Right lobe of liver (tissue), 6 donors: ENCODE results near the gene RIT2. TPM values are rescaled to one million over a fixed set of nuclear protein-coding genes. Genes with fewer than 3 reads are reported as not detected.

Experiments
- ATAC-seq, 4 donors: fragments of 200-7000 bp; cut with Tn5 transposase; one replicate each; pipeline ENCODE4 v1.9.1; 2020; ENCODE audit warnings: mild to moderate bottlenecking in 4 of 4, moderate library complexity in 4 of 4
- DNase-seq, 3 donors: peaks; one replicate each; pipeline ENCODE4 v3.0.0-alpha.2; 2020
- H3K27ac ChIP-seq, 3 donors: fragments of 200-600 bp; one replicate each; pipeline ENCODE4 v1.8.0; 2022
- H3K27me3 ChIP-seq, 2 donors: fragments of 200-600 bp; one replicate each; pipeline ENCODE4 v1.8.0; 2022
- H3K36me3 ChIP-seq, 4 donors: fragments of 200-600 bp; sonication (generic) in 1 of 4; one replicate each; pipeline versions ENCODE4 v1.5.1 to v1.8.0; 2017 to 2022; ENCODE audit warnings: control low read depth in 1 of 4
- H3K4me1 ChIP-seq, 4 donors: fragments of 200-600 bp; sonication (generic) in 1 of 4; one replicate each; pipeline versions ENCODE4 v1.5.1 to v1.8.0; 2017 to 2022; ENCODE audit warnings: control low read depth in 1 of 4
- H3K4me3 ChIP-seq, 3 donors: fragments of 200-600 bp; one replicate each; pipeline ENCODE4 v1.8.0; 2022
- H3K9me3 ChIP-seq, 4 donors: fragments of 200-600 bp; sonication (generic) in 1 of 4; one replicate each; pipeline versions ENCODE4 v1.5.1 to v1.8.0; 2017 to 2022; ENCODE audit warnings: control low read depth in 1 of 4
- POLR2A ChIP-seq: fragments of 450-650 bp; IDR thresholded peaks from one replicate; pipeline ENCODE4 v1.6.1; 2017; ENCODE audit warnings: antibody characterized with exemption, mild to moderate bottlenecking
- WGBS: methylation state at CpG from one replicate; pipeline ENCODE4 v1.1.6; 2018; ENCODE audit warnings: low coverage, low lambda C conversion rate; ENCODE audit not compliant: insufficient coverage; ENCODE audit errors: missing lambda C conversion rate; 5-methylcytosine and 5-hydroxymethylcytosine counted together
- intact Hi-C, 2 donors: fragments of 100-400 bp; cut with DNase I; formaldehyde crosslinking; loops; one replicate each; pipeline versions ENCODE4 v1.11.2 to v1.14.1; 2022
- total RNA-seq, 6 experiments: library from RNA; depleted of rRNA in 2 of 6; stranded (reverse); fragments of >200 nt in 2 of 6; fragmentation: NEBNext Ultra II Directional in 3 of 6; extraction: Animal tissue kit (Norgen Biotek cat#: 25700) in 3 of 6; gene quantifications; one replicate each; pipeline versions ENCODE4 v1.1.0 to v1.2.4, GENCODE V29; 2016 to 2023
- TF ChIP-seq, protein P1 (sequence below), 4 donors: fragments of 200-600 bp in 3 of 4; fragments of 450-650 bp in 1 of 4; IDR thresholded peaks; one replicate each; pipeline versions ENCODE4 v1.5.1 to v1.8.0; 2016 to 2022; ENCODE audit warnings: antibody characterized with exemption in 4 of 4, mild to moderate bottlenecking in 2 of 4
- donor health status: DM: no; HTN: yes; CAD: no.
- donor health status: DM: no; HTN: no; CAD: no.
- donor health status: DM: no; HTN: no; CAD: no.
- donor health status: DM: no; HTN: yes; CAD: no.
- donor health status: DM: no; HTN: yes; CAD: no.

The RIT2 gene
- total RNA-seq, 6 experiments from 2014 or later, result not detected

DNA sequence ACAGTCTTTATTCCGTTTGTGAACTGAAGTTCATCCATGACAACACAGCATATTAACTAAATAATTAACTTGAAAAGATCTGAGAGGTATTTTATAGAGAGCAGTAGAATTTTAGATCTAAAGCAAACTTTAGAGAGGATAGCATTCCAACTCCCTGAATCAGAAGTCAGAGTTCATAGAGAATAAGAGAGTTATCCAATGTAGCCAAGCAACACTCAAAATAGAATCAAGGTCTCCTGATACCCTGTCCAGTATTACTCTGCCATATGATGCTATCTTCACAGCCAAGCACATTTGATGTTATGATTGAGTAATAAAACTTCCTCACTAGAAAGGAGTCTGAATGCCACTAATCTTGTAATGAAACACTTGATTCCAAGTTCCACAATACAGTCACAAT, 55.5 kb downstream of the RIT2 start:
- no peak overlapping the region for H3K27ac ChIP-seq
- ATAC-seq, result no peak
- H3K27me3 ChIP-seq, result no peaks in the 10 kb centered on the region
- DNase-seq, result no peak
- no peak overlapping the region for H3K4me3 ChIP-seq
- TF ChIP-seq POLR2A, result no peak
- TF ChIP-seq, protein P1, sequence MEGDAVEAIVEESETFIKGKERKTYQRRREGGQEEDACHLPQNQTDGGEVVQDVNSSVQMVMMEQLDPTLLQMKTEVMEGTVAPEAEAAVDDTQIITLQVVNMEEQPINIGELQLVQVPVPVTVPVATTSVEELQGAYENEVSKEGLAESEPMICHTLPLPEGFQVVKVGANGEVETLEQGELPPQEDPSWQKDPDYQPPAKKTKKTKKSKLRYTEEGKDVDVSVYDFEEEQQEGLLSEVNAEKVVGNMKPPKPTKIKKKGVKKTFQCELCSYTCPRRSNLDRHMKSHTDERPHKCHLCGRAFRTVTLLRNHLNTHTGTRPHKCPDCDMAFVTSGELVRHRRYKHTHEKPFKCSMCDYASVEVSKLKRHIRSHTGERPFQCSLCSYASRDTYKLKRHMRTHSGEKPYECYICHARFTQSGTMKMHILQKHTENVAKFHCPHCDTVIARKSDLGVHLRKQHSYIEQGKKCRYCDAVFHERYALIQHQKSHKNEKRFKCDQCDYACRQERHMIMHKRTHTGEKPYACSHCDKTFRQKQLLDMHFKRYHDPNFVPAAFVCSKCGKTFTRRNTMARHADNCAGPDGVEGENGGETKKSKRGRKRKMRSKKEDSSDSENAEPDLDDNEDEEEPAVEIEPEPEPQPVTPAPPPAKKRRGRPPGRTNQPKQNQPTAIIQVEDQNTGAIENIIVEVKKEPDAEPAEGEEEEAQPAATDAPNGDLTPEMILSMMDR (IDR thresholded peaks at IDR 0.05), result no peak
- no peaks in the 10 kb centered on the region for H3K4me1 ChIP-seq
- H3K9me3 ChIP-seq, result no peaks in the 10 kb centered on the region
- intact Hi-C loops, result no loop called here
- no peaks in the 10 kb centered on the region for H3K36me3 ChIP-seq
- 27% methylated on average over 1 of the region's 1 CpG for WGBS

DNA sequence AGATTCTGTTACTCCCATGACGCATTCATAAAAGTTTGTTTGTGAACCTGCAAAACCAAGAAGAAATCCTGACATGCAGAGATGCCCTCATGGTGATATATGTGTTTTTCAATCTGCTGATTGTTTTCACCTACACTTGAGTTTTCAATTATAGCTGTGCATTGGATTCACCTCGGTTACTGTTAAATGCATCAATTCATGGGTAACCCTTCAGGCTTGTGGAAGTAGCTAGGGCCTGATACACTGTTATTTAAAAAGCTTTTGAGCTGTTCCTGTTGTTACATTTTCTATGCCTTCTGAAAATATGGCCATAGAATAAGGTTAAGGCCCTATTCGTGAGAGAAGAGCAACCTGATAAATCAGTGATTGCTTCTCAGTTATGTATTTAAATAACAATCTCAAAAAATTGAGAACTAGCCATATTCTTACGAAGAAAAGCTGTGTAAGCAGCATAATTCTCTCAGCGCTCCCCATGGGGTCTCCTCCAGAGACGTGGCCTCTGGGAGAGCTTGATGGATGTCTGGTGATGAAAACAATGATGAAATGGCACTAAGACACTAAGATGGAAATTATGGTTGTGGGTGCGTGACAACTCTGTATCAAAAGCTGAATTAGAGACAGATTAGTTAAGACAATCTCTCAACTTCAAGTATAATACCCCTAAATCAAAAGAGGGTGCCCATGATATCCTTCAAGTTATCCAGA, 60.5 kb downstream of the RIT2 start:
- no peak overlapping the region for H3K4me3 ChIP-seq
- no peak for TF ChIP-seq POLR2A
- TF ChIP-seq, protein P1 (IDR thresholded peaks at IDR 0.05), result no peak
- ATAC-seq, result no peak
- H3K27me3 ChIP-seq, result no peaks in the 10 kb centered on the region
- no peaks in the 10 kb centered on the region for H3K36me3 ChIP-seq
- H3K9me3 ChIP-seq, result no peaks in the 10 kb centered on the region
- intact Hi-C loops, result no loop called here
- no peak for DNase-seq
- no peak overlapping the region for H3K27ac ChIP-seq
- 56% methylated on average over 7 of the region's 7 CpGs for WGBS
- H3K4me1 ChIP-seq, result no peaks in the 10 kb centered on the region

DNA sequence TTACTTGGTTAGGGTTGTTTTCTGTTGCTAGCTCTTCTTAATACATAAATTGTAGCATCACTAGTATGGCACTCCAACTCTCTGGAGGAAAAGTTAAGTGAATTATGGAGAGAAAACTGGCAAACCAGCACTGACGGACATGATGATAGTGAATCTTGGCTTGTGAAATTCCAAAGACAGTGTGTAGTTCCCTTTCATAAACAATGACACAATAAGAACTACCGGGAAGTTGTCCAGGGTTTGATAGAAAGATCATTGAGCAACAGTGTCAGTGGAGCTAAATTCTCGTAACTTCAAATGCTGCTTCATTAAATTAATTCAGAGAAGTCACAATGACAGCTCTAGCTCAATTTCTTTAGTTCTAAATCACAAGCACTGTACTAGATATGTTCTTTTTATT, 66.5 kb downstream of the RIT2 start:
- intact Hi-C loops, result no loop called here
- Histone ChIP-seq H3K4me1 (no peaks in the 10 kb centered on the region), H3K36me3 (no peaks in the 10 kb centered on the region), H3K27me3 (no peaks in the 10 kb centered on the region), H3K4me3 (no peak overlapping the region), H3K27ac (no peak overlapping the region), H3K9me3 (no peaks in the 10 kb centered on the region)
- TF ChIP-seq, protein P1 (IDR thresholded peaks at IDR 0.05), result no peak
- no peak for TF ChIP-seq POLR2A
- DNase-seq (no peak), ATAC-seq (peak in 3 of 4 donors; percentile 72 to 82 (median 79))
- WGBS, result 10% methylated on average over 3 of the region's 3 CpGs

DNA sequence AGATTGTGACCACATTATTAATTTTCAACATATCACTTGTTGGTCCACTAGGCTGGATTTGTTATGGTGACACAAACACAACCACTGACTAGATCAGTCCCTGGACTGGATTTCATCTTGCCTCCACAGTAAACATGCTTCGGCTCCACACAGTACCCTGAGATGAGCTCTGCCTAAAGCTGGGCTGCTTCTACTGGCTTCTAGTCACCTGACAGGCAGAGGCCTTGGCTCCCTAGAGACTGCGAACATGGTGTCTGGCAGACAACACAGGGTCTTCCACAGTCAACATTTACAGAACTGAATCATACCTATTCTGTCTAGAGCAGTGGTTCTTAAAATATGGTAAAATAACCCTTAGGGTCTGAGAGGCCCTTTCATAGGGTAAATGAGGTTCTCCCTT, 69.2 kb downstream of the RIT2 start:
- H3K27me3 ChIP-seq, result no peaks in the 10 kb centered on the region
- DNase-seq (no peak), ATAC-seq (no peak)
- TF ChIP-seq, protein P1 (IDR thresholded peaks at IDR 0.05), result no peak
- TF ChIP-seq POLR2A, result no peak
- H3K27ac ChIP-seq, result no peak overlapping the region
- H3K4me1 ChIP-seq, result no peaks in the 10 kb centered on the region
- no peak overlapping the region for H3K4me3 ChIP-seq
- H3K36me3 ChIP-seq, result no peaks in the 10 kb centered on the region
- H3K9me3 ChIP-seq, result no peaks in the 10 kb centered on the region
- WGBS, result 100% methylated on average over 1 of the region's 2 CpGs
- intact Hi-C loops, result no loop called here
